Measurements from ENCODE around the gene ABTB2. TPM values are rescaled to one million over a fixed set of nuclear protein-coding genes. Genes with fewer than 3 reads are reported as not detected.
"Not testable (repeated sequence)": the region's sequence is repeated elsewhere in the genome, so short reads cannot be mapped to it uniquely, and the experiment has no call there.

The ABTB2 gene
- total RNA-seq, 6 donors from 2014 or later, result 1.4 to 6.8 (median 4.7) TPM

- ATAC-seq (ENCODE audit: low FRiP score in 2 of 2), result no peak
- Histone ChIP-seq H3K27ac (no peak overlapping the region), H3K27me3 (no peaks in the 10 kb centered on the region), H3K4me1 (peaks cover 0 to 3% (median 0%) of the 10 kb centered on the region in 4 donors), H3K4me3 (no peak overlapping the region), H3K36me3 (no peaks in the 10 kb centered on the region), H3K9me3 (no peaks in the 10 kb centered on the region)
- TF ChIP-seq EP300 (IDR thresholded peaks at IDR 0.05) (no peak), POLR2A (IDR thresholded peaks at IDR 0.05) (no peak), CTCF (IDR thresholded peaks at IDR 0.05) (no peak), POLR2AphosphoS5 (IDR thresholded peaks at IDR 0.05) (no peak)
- 55 to 72% methylated on average over 1 to 5 of the region's 5 CpGs for WGBS, 2 donors
- no peak for DNase-seq
These were observed 176.6 kb downstream of the ABTB2 start for GRCh38 chr11:34181251-34181650.

- not testable (repeated sequence) for ATAC-seq (ENCODE audit: low FRiP score in 2 of 2); H3K9me3 ChIP-seq; H3K27me3 ChIP-seq; H3K36me3 ChIP-seq; H3K27ac ChIP-seq; H3K4me3 ChIP-seq; H3K4me1 ChIP-seq; DNase-seq
- 58 to 67% methylated on average over 5 of the region's 5 CpGs for WGBS, 2 donors
These were observed 177.0 kb downstream of the ABTB2 start for GRCh38 chr11:34180814-34181165.

GRCh38 chr11:34180040-34180813 is 177.6 kb downstream of the ABTB2 start:
- TF ChIP-seq POLR2A (IDR thresholded peaks at IDR 0.05) (no peak), CTCF (IDR thresholded peaks at IDR 0.05) (no peak), EP300 (IDR thresholded peaks at IDR 0.05) (no peak), POLR2AphosphoS5 (IDR thresholded peaks at IDR 0.05) (no peak)
- no peaks in the 10 kb centered on the region for H3K36me3 ChIP-seq
- no peak overlapping the region for H3K4me3 ChIP-seq
- no peak overlapping the region for H3K27ac ChIP-seq
- DNase-seq (no peak), ATAC-seq (ENCODE audit: low FRiP score in 2 of 2) (no peak)
- H3K27me3 ChIP-seq, result no peaks in the 10 kb centered on the region
- H3K9me3 ChIP-seq, result no peaks in the 10 kb centered on the region
- no peaks in the 10 kb centered on the region for H3K4me1 ChIP-seq
- 66 to 81% methylated on average over 6 of the region's 6 CpGs for WGBS, 2 donors

- WGBS, 2 donors, result 89 to 90% methylated on average over 9 of the region's 9 CpGs
- TF ChIP-seq EP300 (IDR thresholded peaks at IDR 0.05), result no peak
- no peak for TF ChIP-seq POLR2AphosphoS5 (IDR thresholded peaks at IDR 0.05)
- TF ChIP-seq CTCF (IDR thresholded peaks at IDR 0.05), result no peak
- TF ChIP-seq POLR2A (IDR thresholded peaks at IDR 0.05), result no peak
- ATAC-seq (ENCODE audit: low FRiP score in 2 of 2) (no peak), DNase-seq (no peak)
- Histone ChIP-seq H3K27ac (no peak overlapping the region), H3K4me1 (peaks cover under 1 to 9% (median 5%) of the 10 kb centered on the region in 4 donors), H3K9me3 (no peaks in the 10 kb centered on the region), H3K36me3 (no peaks in the 10 kb centered on the region), H3K27me3 (no peaks in the 10 kb centered on the region), H3K4me3 (no peak overlapping the region)
These were observed 178.7 kb downstream of the ABTB2 start for GRCh38 chr11:34179026-34179675.

- Histone ChIP-seq H3K4me1 (peaks cover 5 to 13% (median 9%) of the 10 kb centered on the region in 4 donors), H3K27me3 (no peaks in the 10 kb centered on the region), H3K36me3 (no peaks in the 10 kb centered on the region), H3K27ac (no peak overlapping the region), H3K9me3 (no peaks in the 10 kb centered on the region), H3K4me3 (no peak overlapping the region)
- ATAC-seq (ENCODE audit: low FRiP score in 2 of 2) (no peak), DNase-seq (no peak)
- TF ChIP-seq POLR2A (IDR thresholded peaks at IDR 0.05), result no peak
- no peak for TF ChIP-seq POLR2AphosphoS5 (IDR thresholded peaks at IDR 0.05)
- no peak for TF ChIP-seq EP300 (IDR thresholded peaks at IDR 0.05)
- no peak for TF ChIP-seq CTCF (IDR thresholded peaks at IDR 0.05)
- 93 to 95% methylated on average over 5 to 10 of the region's 10 CpGs for WGBS, 2 donors
These were observed 179.5 kb downstream of the ABTB2 start for GRCh38 chr11:34178209-34178821.

Data from upper lobe of left lung (tissue), 6 donors.